Measurements from ENCODE around the gene SP8.
"Not testable (repeated sequence)": the region's sequence is repeated elsewhere in the genome, so short reads cannot be mapped to it uniquely, and the experiment has no call there.

Gene SP8

GRCh38 chr7:20786779-20787659, at the start of gene SP8:
SP8 (minus strand) TSS chr7:20786886; CDS start chr7:20786798, 88 bp downstream.
- peak; percentile 89 for DNase-seq

GRCh38 chr7:20836424-20836823, 49.7 kb upstream of the SP8 start:
- not testable (repeated sequence) for DNase-seq

- no peak for DNase-seq
Measured at GRCh38 chr7:20835111-20835750, 48.5 kb upstream of the SP8 start.

- no peak for DNase-seq
Measured at GRCh38 chr7:20834656-20835055, 48.0 kb upstream of the SP8 start.

- DNase-seq: no peak
Measured at GRCh38 chr7:20831956-20832355, 45.3 kb upstream of the SP8 start.

GRCh38 chr7:20831451-20831850, 44.8 kb upstream of the SP8 start:
- DNase-seq: no peak

GRCh38 chr7:20828947-20829346, 42.3 kb upstream of the SP8 start:
- peak; percentile 87 for DNase-seq

GRCh38 chr7:20827172-20827571, 40.5 kb upstream of the SP8 start:
- no peak for DNase-seq

GRCh38 chr7:20826243-20826642, 39.6 kb upstream of the SP8 start:
- no peak for DNase-seq

GRCh38 chr7:20825555-20825954, 38.9 kb upstream of the SP8 start:
- DNase-seq: no peak

- not testable (repeated sequence) for DNase-seq
Measured at GRCh38 chr7:20821390-20821789, 34.7 kb upstream of the SP8 start.

GRCh38 chr7:20816372-20816959, 29.8 kb upstream of the SP8 start:
- no peak for DNase-seq

- DNase-seq: no peak
Measured at GRCh38 chr7:20804345-20804744, 17.7 kb upstream of the SP8 start.

- no peak for DNase-seq
Measured at GRCh38 chr7:20799566-20800366, 13.1 kb upstream of the SP8 start.

- no peak for DNase-seq
Measured at GRCh38 chr7:20798694-20799121, 12.0 kb upstream of the SP8 start.

GRCh38 chr7:20798081-20798693, 11.5 kb upstream of the SP8 start:
- DNase-seq: peak; percentile 76

GRCh38 chr7:20797462-20798080, 10.9 kb upstream of the SP8 start:
- DNase-seq: peak; percentile 62

GRCh38 chr7:20797042-20797461, 10.4 kb upstream of the SP8 start:
- no peak for DNase-seq

GRCh38 chr7:20796500-20796899, 9.8 kb upstream of the SP8 start:
- DNase-seq: no peak

- no peak for DNase-seq
Measured at GRCh38 chr7:20795881-20796280, 9.2 kb upstream of the SP8 start.

GRCh38 chr7:20795361-20795760, 8.7 kb upstream of the SP8 start:
- DNase-seq: no peak

- DNase-seq: no peak
Measured at GRCh38 chr7:20794676-20795075, 8.0 kb upstream of the SP8 start.

Measured in NCI-H748 treated with DMSO at 0.1 percent for 48 hours (cell line).